HG03135 (cell line): ENCODE data around the gene CLIC5.
"Not testable (repeated sequence)": the region's sequence is repeated elsewhere in the genome, so short reads cannot be mapped to it uniquely, and the experiment has no call there.

Experiments used
- ATAC-seq: cut with Tn5 transposase; IDR thresholded peaks from one replicate; pipeline ENCODE4 v1.9.1; 2021; ENCODE audit warnings: mild to moderate bottlenecking, moderate library complexity; ENCODE audit not compliant: unreplicated experiment

Gene CLIC5

DNA sequence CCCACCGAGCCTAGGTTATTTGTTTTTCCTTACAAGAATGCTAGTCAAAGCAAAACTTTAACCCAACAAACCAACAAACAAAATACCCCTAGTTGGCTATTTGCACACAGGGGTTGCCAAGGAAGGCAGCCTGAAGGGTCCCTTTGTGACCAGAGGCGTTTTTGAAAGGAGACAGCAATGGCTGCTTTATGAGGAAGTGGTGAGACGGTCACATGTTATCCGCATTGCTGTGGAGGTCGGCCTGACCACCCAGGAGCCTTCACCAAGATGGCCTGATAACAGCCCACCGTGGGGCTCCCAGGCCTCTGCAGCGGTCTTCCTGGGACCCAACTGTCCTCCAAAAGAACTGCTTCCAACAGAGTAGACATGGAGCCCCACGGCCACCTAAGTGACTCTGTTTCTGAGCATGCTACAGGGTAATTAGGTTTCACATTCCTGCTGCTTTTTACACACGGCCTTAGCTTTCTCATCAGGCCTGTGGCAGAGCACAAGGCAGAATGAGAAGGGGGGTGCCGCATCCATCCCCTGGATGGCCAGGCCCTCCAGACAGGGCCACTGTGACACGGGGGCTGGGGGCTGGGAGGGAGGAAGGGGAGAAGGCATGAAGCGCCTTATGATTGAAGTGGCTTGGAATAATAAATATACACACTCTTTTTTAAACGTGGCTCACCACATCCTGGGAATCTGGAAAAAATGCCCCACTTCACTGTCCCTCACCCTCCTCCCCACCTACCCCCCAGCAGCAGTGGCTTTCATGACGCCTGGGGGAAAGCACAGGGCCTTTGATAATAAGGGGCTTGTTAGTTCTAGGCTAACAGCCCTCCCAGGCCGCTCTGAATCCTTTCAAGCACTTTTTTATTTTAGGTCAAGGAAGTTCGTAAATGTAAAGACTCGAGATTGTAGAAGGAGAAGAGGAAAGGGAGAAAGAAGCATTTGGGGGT lies 86.0 kb downstream of the CLIC5 start:
- ATAC-seq: no peak

DNA sequence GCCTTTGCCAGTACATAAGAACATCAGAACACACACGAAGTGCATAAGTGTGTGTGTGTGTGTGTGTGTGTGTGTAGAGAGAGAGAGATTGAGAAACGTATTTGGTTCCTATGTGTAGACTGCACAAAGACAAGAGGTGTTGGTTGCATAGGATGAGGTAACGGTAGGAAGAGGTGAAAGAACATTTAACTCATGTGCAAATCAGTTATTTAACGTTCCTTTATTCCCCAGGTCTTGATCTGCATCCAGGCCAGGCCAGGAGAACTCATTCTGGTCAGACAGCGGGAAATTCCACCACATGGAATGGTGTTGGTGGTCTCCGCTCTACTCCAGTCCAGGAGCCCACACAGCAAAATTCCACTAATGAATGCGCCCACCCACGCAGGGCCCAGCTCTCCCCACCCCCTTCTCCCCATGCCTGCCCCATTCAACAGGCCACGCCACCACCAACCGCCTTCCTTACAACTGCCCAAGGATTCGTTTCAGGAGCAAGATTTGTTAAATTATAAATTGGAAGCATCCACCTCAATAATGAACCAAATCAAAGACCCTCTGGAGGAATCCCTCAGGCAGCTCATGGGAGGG lies 86.8 kb downstream of the CLIC5 start:
- ATAC-seq: no peak

DNA sequence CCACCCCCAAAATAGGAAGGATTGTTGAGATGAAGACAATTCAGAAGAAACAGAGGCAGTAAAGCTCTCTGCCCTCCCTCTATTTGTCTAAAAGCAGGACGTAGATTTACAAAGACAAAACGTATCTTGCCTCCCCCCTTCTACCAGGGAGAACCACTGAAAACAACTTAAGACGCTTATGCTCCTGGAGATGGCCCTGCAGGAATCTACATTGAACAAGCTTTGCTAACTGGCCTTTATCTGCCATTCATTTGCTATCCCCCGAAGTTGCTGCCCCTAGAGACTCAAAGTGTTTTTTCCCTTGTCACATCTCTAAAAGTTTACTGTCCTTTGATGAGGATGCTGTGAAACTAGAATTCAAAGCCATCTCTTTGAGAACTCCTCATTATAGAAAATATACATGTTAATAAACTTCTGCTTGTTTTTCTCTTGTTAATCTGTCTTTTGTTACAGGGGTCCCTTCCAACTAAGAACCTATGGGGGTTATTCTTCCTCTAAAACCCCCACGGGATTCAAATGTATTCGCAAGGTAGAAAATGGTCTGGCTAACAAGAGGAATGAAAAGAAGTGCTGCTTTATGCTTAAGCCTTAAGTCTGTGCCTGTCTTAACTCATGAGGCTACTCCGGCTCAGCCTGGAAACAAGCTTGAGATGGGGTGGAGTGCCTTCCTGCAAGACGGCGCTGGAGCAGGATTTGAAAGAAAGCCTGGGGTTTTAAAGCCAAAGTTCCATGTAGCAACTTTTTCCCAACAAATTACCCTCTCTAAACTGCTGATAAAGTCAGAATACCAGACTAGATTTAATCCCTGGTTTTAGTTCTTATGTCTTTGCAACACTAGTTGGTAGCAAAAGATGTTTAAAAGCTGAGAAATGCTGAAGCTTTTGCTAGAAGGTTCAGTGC lies 88.0 kb downstream of the CLIC5 start:
- ATAC-seq: no peak

DNA sequence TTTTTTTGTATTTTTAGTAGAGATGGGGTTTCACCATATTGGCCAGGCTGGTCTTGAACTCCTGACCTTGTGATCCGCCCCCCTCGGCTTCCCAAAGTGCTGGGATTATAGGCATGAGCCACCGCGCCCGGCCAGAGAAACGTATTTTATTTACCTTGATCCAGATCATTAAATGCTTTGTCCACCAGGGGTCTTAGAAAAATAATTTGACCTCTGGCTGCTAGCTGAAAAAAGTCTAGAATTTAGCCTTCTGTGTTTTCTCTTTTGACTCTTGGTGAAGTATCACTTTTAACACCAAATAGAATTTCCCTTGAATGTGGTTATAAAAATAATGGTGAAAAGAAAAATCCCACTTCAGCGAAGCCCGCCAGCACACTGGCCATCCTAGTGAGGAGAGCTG lies 89.2 kb downstream of the CLIC5 start:
- not testable (repeated sequence) for ATAC-seq

DNA sequence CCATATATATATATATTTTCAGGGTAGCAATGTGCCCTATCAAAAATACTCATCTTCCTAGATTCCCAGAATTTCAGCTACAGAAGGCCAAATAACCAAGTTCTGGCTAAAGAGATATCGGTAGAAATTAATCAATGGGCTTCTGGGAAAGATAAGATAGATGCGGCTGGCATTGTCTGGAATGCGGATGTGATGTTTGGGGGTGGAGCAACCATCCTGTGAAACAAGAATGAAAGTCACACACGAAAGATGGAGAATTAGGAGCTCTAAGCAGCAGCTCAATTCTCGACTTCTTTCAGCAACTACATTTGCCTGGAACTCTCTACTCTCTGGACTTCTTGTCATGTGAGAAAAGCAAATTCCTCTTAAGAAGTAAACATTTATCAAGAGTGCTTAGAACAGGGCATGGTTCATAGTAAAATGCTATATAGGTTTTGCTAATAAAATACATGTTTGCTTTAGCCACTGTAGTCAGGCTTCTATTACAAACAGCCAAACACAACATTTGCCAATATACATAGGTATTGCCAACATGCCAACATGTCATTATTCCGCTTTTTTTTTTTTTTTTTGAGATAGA lies 90.8 kb downstream of the CLIC5 start:
- no peak for ATAC-seq

DNA sequence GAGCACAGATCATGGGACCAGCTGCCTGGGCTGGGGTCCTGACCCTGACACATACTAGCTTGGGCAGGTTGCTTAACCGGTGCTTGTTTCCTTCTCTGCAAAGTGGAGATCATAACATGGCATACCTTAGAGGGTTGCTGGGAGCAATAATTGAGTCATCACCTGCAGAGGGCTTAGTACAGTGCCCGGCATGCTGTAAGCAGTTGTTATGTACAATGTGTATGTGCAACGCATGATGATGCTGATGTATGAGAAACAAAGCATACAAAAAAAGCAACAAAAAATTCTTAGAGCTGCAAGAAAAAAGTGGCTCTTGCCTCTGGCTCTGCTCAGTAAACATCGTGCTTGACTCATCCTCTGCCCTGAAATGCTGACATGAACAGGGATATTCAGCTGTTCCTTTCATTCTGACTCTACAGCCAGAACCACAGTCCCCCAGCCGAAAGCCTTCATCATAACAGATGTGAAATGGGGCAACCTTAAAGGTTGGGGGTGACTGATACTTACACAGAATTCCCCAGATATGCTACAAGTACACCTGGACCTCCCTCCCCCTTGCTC lies 91.7 kb downstream of the CLIC5 start:
- ATAC-seq: no peak

DNA sequence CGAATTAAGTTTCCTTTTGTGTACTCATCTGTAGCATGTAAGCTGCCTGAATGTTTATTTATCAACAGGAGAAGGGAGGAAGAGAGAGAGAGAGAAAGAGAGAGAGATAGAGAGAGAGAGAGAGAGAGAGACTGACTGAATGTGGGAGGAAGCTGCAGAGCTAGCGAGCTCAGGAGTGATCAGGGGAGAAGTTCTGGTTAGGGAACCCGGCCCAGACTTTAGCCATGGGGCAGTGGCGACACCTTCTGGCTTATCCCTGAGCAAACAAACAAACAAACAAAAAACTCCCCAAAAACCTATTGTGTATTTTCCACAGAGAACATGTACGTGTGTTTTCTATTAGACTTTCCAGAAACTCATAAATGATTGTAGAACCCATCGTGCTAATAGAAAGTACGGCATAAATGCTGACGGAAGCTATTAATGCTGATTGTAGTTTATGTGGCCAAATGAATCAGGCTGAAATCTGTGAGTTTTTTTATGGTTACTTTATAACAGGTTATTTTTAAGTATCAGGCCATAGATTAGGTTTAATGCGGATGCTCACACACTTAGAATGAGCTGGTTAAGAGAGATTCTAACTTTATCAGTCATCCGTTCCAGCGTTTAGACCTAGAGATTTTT lies 92.8 kb downstream of the CLIC5 start:
- ATAC-seq: no peak

DNA sequence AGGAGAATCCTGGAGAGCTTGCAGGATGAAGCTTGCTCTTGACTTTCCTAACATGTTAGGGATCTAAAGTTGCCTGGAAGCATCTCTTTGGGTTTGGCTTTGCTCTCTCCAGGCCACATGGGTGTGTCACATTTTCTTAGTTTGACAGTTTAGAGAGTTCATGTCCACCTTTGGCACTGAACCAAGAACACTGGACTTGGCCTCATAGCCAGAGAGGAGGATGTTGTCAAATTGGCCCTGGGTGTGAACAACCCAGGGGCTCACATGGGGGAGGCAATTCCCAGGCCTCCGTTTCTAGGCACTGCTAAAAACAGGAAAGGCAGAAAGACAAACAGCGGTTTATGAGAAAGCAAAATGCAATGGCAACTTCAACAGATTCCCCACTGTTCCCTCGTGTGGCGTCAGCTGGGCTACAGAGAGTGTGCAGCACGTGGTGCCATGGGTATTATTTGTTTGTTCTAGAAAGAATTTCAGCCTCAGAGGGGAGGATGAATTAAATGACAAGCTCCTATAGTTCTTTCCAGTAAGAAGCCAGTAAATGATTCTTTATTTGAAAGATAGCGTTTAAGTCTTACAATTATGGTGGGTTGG lies 93.9 kb downstream of the CLIC5 start:
- ATAC-seq: no peak

DNA sequence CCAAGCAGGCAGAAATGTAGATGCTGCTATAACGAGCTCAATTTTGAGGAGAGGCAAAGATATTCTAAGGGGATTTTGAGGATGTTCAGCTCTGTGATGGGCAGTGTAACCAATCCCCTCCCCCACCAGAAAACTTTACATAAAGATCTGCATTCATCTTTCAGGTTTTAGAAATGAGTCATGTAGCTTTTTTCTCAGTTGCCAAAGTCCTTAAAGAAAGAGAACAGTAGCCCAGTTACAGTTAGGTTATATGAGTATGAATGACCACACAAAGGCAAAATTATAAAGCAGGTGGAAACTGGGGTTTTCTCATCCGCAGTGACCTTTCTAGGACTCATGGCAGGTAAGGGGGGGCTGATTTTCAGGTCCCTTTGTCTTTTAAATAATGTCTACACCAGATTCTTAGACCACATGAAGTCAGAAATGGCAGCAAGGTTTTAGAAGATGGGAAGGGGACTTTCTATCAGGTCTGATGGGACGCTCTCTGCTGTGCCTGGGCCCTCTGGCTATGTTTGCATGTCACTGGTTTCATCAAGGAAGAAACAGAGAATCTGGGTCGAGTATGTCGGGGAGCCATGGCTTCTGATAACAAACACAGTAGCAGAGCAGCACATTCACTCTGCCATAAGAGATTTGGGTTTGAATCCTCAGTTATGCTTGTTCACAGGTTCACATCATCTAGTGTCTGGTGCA lies 94.7 kb downstream of the CLIC5 start:
- peak; percentile 59 for ATAC-seq

DNA sequence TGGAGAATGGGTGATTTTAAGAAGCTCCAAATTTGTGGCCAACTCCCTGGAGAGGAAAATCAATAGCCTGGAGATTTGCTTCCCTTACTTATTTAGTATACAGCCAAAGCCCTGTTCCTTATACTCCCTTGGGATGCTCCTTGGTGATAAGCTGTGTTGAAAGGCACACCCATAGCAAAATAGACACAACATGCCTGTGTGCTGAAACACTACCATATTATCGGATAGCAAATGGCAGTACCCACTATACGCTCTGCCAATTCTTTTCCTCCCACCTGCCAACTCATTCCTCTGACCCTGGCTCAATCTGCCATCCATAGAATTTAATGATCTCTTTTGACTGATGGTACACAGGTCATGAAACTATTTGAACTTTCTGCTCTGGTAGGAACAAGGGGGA lies 98.2 kb downstream of the CLIC5 start:
- no peak for ATAC-seq

DNA sequence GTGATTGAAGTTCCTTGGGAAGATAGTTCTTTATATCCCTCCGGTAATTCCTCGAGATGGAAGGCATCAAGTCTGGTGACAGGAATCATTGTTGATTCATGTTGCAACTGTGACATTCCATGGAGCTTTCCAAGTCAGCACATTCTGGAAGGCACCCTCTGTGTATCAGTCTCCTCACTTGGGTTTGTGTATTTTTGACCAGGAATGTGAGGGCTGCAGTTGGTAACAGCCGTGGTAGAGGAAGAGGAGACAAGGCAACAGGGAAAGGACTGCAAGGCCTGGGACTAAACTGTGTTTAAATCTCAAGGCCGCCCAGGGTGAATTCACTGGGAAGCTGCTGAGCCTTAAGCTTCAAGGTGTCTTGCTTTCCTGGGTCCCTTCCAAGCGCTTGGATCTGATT lies 99.0 kb downstream of the CLIC5 start:
- ATAC-seq: no peak

DNA sequence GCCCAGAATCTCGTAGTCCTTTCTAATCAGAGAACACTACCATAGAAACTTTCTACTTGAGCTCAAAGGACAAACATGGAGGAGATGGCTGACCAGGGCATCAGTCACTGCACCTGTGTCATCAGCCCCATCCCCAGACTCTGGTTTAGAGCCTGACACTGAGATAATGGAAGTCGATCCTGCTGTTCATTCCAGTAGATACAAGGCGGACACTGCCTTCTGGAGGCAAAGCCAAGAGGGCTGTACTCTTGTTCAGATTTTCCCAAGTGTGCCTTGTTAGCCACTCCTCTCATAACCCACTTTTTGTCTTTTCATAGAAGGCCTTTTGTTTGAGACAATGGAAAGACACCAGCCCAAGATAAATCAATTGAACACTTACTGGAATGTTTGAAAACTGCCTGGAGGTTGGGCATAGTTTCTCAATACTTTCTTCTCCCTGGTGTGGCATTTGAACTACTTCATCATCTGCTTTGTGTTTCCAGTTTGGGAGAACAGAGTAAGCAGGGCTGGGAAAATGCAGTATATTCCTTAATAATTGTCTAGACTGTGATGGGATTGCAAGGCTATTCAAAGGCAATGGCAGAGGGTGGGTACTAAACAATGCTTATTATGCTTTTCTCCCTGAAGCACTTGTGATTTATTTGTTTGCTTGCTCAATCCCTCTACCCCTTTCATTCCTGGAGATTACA lies 99.7 kb downstream of the CLIC5 start:
- no peak for ATAC-seq

DNA sequence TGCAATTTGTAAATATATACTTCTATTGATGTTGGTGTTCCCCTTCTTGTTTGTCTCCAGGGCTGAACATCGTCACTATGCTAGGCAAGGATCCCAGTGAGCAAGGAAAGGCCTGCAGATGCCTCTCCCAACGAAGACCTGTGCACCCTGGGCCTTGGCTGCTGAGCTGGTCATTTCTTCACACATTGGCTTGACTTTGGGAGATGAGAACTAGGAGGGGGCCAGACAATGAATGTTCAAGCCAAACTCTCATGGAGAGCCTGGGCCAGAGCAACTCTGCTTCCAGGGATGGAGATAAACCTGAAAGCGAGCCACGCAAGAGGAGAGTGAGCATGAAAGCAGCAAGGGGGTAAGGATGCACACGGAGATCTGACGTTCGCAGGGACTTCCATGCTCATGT lies 104.0 kb downstream of the CLIC5 start:
- ATAC-seq: no peak

DNA sequence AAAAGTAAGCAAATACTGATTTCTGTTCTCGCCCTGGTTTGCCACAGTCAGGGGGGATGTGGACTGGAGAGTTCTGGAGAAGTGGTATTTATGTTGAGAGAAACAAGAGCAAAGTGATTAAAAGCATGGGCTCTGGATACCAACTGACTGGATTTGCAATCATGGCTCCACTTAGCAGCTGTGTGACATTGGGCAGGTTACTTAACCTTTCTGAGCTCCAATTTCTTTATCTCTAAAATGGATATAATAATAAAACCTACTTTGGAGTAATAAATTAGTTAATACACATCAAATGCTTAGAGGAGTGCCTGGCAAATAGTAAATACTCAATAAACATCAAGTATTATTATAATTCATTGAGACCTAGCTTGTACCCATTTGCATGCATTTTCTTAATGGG lies 111.7 kb downstream of the CLIC5 start:
- ATAC-seq: no peak

DNA sequence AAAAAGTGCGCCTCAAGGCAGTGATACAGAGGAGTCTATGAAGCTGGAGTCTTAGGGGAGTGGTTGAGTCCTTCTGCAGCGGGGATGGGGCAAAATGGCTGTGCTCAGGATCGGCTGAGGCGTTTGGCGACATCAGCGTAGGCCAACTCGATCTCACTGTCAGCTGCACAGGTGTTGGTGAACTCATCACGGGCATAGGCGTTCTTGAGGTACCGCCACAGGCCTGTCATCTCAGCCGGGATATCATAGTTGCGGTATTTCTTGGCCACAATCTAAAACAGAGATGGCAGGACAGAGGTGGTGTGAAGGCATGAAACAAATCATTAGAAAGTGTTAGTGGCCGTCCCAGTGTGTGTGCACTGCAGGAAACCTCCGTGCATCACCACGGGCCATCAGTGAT lies 112.7 kb downstream of the CLIC5 start:
- no peak for ATAC-seq

DNA sequence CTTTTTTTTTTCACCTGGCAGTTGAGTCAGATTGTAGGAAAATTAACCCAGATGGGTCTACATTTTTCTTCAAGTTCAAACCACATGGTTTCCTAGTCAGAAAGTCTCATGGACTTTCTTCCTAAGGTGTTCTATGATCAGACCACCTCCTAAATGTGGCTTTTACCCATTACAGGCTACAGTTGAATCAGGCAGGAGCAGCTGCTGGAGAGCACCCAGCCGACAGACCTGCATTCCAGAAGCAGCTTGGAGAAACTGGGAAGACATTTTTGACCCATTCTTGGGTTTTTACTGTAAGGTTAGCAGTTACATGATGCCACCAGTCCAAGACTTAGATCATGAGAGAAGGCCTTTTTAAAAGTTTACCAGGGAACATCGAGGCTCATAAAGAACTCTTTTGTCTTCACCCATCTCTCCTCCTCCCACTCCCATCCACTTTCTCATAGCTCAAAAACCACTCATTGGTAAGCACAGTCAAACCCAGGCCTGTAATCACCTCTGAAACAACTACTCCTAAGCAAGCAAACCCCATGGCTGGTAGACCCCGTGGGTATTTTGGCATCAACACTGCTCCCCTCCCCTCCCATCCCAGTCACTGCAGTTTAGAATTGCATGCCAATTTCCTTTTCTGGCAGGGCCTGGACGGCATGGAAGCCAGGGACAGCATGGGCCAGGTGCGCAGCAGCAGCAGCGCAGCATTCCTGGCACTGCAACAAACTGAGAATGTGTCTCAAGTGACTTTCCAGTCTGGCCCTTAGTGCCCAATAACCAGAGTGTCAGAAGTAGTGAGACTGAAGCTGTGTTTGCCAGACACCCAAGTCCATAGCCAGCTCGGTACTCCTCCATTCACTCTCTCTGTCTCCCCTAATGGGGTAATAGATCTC lies 113.7 kb downstream of the CLIC5 start:
- no peak for ATAC-seq

DNA sequence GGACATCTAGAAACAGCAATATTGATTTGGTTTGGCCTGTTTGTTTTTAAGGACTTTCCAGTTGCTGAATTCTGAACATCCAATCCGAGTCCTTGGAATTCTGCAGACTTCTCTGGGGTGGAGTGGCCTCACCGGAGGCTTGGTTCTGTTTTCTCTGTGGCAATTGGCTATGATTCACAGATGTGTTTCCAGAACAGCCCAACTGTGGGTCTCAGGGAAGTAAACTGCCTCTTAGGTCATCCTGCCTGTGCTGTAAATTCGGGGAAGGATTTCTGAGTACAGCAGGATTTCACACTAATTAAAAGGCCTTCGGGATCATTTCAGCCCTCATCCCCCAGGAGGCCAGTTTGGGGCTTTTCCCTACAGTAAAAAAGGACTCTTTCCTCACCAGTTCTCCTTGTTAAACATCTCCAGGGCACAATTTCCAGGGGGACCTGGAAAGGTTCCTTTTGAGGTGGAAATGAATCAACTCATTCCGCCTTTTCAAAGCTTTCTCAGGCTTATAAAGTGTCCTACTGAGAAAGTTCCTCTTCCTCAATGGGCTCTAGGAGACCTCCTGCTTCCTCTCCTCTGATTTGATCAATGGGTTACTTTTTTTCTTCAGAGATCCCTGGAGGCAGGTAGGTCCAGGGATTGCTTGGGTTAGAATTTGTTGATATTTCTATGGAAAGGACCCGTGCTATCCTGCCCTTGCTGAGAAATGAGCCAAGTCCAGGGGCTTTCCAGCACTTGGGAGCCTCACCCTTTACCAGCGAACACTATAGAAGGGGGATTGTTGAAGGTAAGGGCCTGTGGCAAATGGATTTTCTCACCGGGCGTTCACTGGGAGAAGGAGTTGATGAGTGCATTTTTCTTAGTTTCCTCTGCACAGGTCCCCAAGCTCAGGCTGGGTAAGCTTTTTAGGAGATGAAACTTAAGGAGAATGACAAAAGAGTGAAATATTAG lies 114.6 kb downstream of the CLIC5 start:
- no peak for ATAC-seq
